NCI-H82 (cell line): ENCODE measurements around the gene PROCR.
"Not testable (repeated sequence)": the region's sequence is repeated elsewhere in the genome, so short reads cannot be mapped to it uniquely, and the experiment has no call there.

ENCODE experiments used
- DNase-seq: peaks from one replicate; lab custom pipeline; 2025; lab: John Stamatoyannopoulos, UW

Gene PROCR

GRCh38 chr20:35171753-35172433 lies at the start of gene PROCR:
Gene PROCR (plus strand): TSS chr20:35172072. CDS start chr20:35172155, 83 bp downstream.
- DNase-seq: peak; percentile 93

- DNase-seq: no peak
These were observed 49.0 kb upstream of the PROCR start for GRCh38 chr20:35122756-35123405.

GRCh38 chr20:35125753-35126152 lies 46.1 kb upstream of the PROCR start:
- DNase-seq: no peak

- no peak for DNase-seq
These were observed 42.2 kb upstream of the PROCR start for GRCh38 chr20:35129647-35130069.

- no peak for DNase-seq
These were observed 39.9 kb upstream of the PROCR start for GRCh38 chr20:35131934-35132333.

- no peak for DNase-seq
These were observed 38.8 kb upstream of the PROCR start for GRCh38 chr20:35133031-35133430.

GRCh38 chr20:35133735-35134134 lies 38.1 kb upstream of the PROCR start:
- no peak for DNase-seq

- DNase-seq: no peak
These were observed 37.4 kb upstream of the PROCR start for GRCh38 chr20:35134472-35134871.

GRCh38 chr20:35134880-35135279 lies 37.0 kb upstream of the PROCR start:
- DNase-seq: no peak

GRCh38 chr20:35135867-35136586 lies 35.8 kb upstream of the PROCR start:
- DNase-seq: no peak

GRCh38 chr20:35144694-35145093 lies 27.2 kb upstream of the PROCR start:
- DNase-seq: no peak

- DNase-seq: peak; percentile 86
These were observed 26.7 kb upstream of the PROCR start for GRCh38 chr20:35145141-35145564.

GRCh38 chr20:35146299-35146919 lies 25.5 kb upstream of the PROCR start:
- peak; percentile 82 for DNase-seq

- peak; percentile 97 for DNase-seq
These were observed 24.8 kb upstream of the PROCR start, which contains the start of gene EDEM2 for GRCh38 chr20:35146920-35147574. Gene EDEM2 (minus strand): TSS chr20:35147336. CDS start chr20:35147258, 78 bp downstream.

GRCh38 chr20:35147575-35148071 lies 24.2 kb upstream of the PROCR start:
- peak; percentile 66 for DNase-seq

GRCh38 chr20:35150846-35151579 lies 20.9 kb upstream of the PROCR start:
- DNase-seq: no peak

GRCh38 chr20:35151736-35152135 lies 20.1 kb upstream of the PROCR start:
- no peak for DNase-seq

GRCh38 chr20:35155936-35156335 lies 15.9 kb upstream of the PROCR start:
- DNase-seq: no peak

- no peak for DNase-seq
These were observed 14.9 kb upstream of the PROCR start for GRCh38 chr20:35156978-35157377.

- not testable (repeated sequence) for DNase-seq
These were observed 11.5 kb upstream of the PROCR start for GRCh38 chr20:35160341-35160740.

GRCh38 chr20:35164531-35164930 lies 7.3 kb upstream of the PROCR start:
- DNase-seq: not testable (repeated sequence)
